ENCODE results near the gene NOA1.
A peak's percentile ranks its signal among the peaks of the same experiment; 100 is the strongest.

Gene NOA1

GRCh38 chr4:56977321-56978012, at the start of gene NOA1:
NOA1 (minus strand) TSS chr4:56977606; CDS start chr4:56977585, 21 bp downstream.
- peak; percentile 99 for DNase-seq (ENCODE audit: low spot score)

GRCh38 chr4:57023104-57023503, 45.7 kb upstream of the NOA1 start:
- no peak for DNase-seq (ENCODE audit: low spot score)

GRCh38 chr4:57020467-57021101, 43.2 kb upstream of the NOA1 start:
- no peak for DNase-seq (ENCODE audit: low spot score)

GRCh38 chr4:57018980-57019379, 41.6 kb upstream of the NOA1 start:
- DNase-seq (ENCODE audit: low spot score) = no peak

GRCh38 chr4:57013543-57014120, 36.2 kb upstream of the NOA1 start:
- no peak for DNase-seq (ENCODE audit: low spot score)

- DNase-seq (ENCODE audit: low spot score) = no peak
Observed at GRCh38 chr4:56999751-57000150, 22.3 kb upstream of the NOA1 start.

GRCh38 chr4:56995525-56995924, 18.1 kb upstream of the NOA1 start:
- no peak for DNase-seq (ENCODE audit: low spot score)

GRCh38 chr4:56990109-56990905, 12.9 kb upstream of the NOA1 start:
- no peak for DNase-seq (ENCODE audit: low spot score)

GRCh38 chr4:56986952-56987351, 9.5 kb upstream of the NOA1 start:
- DNase-seq (ENCODE audit: low spot score) = no peak

- no peak for DNase-seq (ENCODE audit: low spot score)
Observed at GRCh38 chr4:56986192-56986591, 8.8 kb upstream of the NOA1 start.

GRCh38 chr4:56981795-56982201, 4.4 kb upstream of the NOA1 start:
- DNase-seq (ENCODE audit: low spot score) = peak; percentile 28

GRCh38 chr4:56979421-56980072, 2.1 kb upstream of the NOA1 start:
- DNase-seq (ENCODE audit: low spot score) = peak; percentile 73

- peak; percentile 97 for DNase-seq (ENCODE audit: low spot score)
Observed at GRCh38 chr4:56978750-56979303, 1.4 kb upstream of the NOA1 start, which contains the start of gene POLR2B. POLR2B (plus strand) TSS chr4:56978896; CDS start chr4:56978986, 90 bp downstream.

- DNase-seq (ENCODE audit: low spot score) = peak; percentile 30
Observed at GRCh38 chr4:56976837-56977320, 527 bp downstream of the NOA1 start.

GRCh38 chr4:56976283-56976836, 1.0 kb downstream of the NOA1 start:
- DNase-seq (ENCODE audit: low spot score) = no peak

GRCh38 chr4:56973336-56973735, 4.1 kb downstream of the NOA1 start:
- no peak for DNase-seq (ENCODE audit: low spot score)

GRCh38 chr4:56972809-56973208, 4.6 kb downstream of the NOA1 start:
- DNase-seq (ENCODE audit: low spot score) = peak; percentile 36

- no peak for DNase-seq (ENCODE audit: low spot score)
Observed at GRCh38 chr4:56972389-56972788, 5.0 kb downstream of the NOA1 start.

GRCh38 chr4:56971383-56971782, 6.0 kb downstream of the NOA1 start:
- DNase-seq (ENCODE audit: low spot score) = peak; percentile 34

- DNase-seq (ENCODE audit: low spot score) = no peak
Observed at GRCh38 chr4:56961107-56961500, 16.3 kb downstream of the NOA1 start.

GRCh38 chr4:56959100-56959499, 18.3 kb downstream of the NOA1 start:
- DNase-seq (ENCODE audit: low spot score) = no peak

All from activated CD4-positive, alpha-beta T cell treated with anti-CD3 and anti-CD28 coated beads, Interleukin-2, Interleukin-4, amounts not matched to agents 100 ng/mL and 50 ng/mL, durations not matched to agents 16 hours and 8 hours (primary cell).